Osteoblast (primary cell): Measurements from ENCODE around the gene GRK4. TPM values are rescaled to one million over a fixed set of nuclear protein-coding genes. Genes with fewer than 3 reads are reported as not detected.
"Not testable (repeated sequence)": the region's sequence is repeated elsewhere in the genome, so short reads cannot be mapped to it uniquely, and the experiment has no call there.

Experiments
- DNase-seq: peaks from one replicate; pipeline ENCODE4 v3.0.0; 2011; ENCODE audit warnings: low spot score, mixed read lengths; ENCODE audit not compliant: insufficient read length; ENCODE audit errors: missing footprints
- H2AFZ ChIP-seq: 2 replicates; pipeline ENCODE4 v1.6.0; 2011; ENCODE audit warnings: mild to moderate bottlenecking, low read length
- H3K27ac ChIP-seq: 2 replicates; pipeline ENCODE4 v1.5.1; 2011; ENCODE audit warnings: mild to moderate bottlenecking, low read depth, low read length, moderate library complexity
- H3K27me3 ChIP-seq: 2 replicates; pipeline ENCODE4 v1.6.0; 2012; ENCODE audit warnings: mild to moderate bottlenecking, control low read depth, inconsistent platforms, low read length, moderate library complexity; ENCODE audit not compliant: insufficient read depth
- H3K36me3 ChIP-seq: 2 replicates; pipeline ENCODE4 v1.5.1; 2011; ENCODE audit warnings: mild to moderate bottlenecking, low read length, control low read depth, moderate library complexity; ENCODE audit not compliant: insufficient read depth
- H3K4me1 ChIP-seq: 2 replicates; pipeline ENCODE4 v1.5.1; 2011; ENCODE audit warnings: mild to moderate bottlenecking, low read length, control low read depth, moderate library complexity; ENCODE audit not compliant: insufficient read depth
- H3K4me2 ChIP-seq: 2 replicates; pipeline ENCODE4 v1.6.0; 2011; ENCODE audit warnings: mild to moderate bottlenecking, low read length; ENCODE audit not compliant: insufficient read depth
- H3K4me3 ChIP-seq: fragments of 200-600 bp; sonication (generic); 3 replicates; pipeline ENCODE4 v1.5.1; 2012; ENCODE audit warnings: mild to moderate bottlenecking, low read length, inconsistent platforms; ENCODE audit not compliant: insufficient read depth
- H3K79me2 ChIP-seq: 2 replicates; pipeline ENCODE4 v1.6.0; 2012; ENCODE audit warnings: mild to moderate bottlenecking, low read length, control low read depth, inconsistent platforms; ENCODE audit not compliant: insufficient read depth
- H3K9me3 ChIP-seq: 2 replicates; pipeline ENCODE4 v1.5.1; 2011; ENCODE audit warnings: low read depth, low read length, control low read depth
- H4K20me1 ChIP-seq: 2 replicates; pipeline ENCODE4 v1.6.0; 2012; ENCODE audit warnings: mild to moderate bottlenecking, low read length, control low read depth; ENCODE audit not compliant: insufficient read depth
- CTCF ChIP-seq: IDR thresholded peaks from 2 replicates; pipeline ENCODE4 v1.5.1; 2011; ENCODE audit warnings: mild to moderate bottlenecking, low read depth, low read length, moderate library complexity; ENCODE audit errors: extremely low read depth
- total RNA-seq: library from RNA; depleted of rRNA; stranded (reverse); fragments of >200 nt; gene quantifications from 2 replicates; pipeline ENCODE4 v1.2.3, GENCODE V29; 2012

The GRK4 gene
- total RNA-seq, 1 donor: 7.6 TPM

GRCh38 chr4:2944586-2945526 lies 18.5 kb upstream of the GRK4 start:
- Histone ChIP-seq H3K4me3 (no peak overlapping the region), H2AFZ (no peak overlapping the region), H3K4me1 (no peaks in the 10 kb centered on the region), H3K36me3 (peaks cover 91% of the 10 kb centered on the region), H3K79me2 (peaks cover 9% of the 10 kb centered on the region), H3K27me3 (no peaks in the 10 kb centered on the region), H3K27ac (no peak overlapping the region), H3K9me3 (no peaks in the 10 kb centered on the region), H3K4me2 (no peak overlapping the region), H4K20me1 (no peaks in the 10 kb centered on the region)
- DNase-seq: peak; percentile 37
- no peak for TF ChIP-seq CTCF

GRCh38 chr4:2945619-2946604 lies 17.5 kb upstream of the GRK4 start:
- H3K36me3 ChIP-seq: peaks cover 91% of the 10 kb centered on the region
- not testable (repeated sequence) for H2AFZ ChIP-seq, H3K4me3 ChIP-seq, H3K9me3 ChIP-seq, H3K4me2 ChIP-seq, H4K20me1 ChIP-seq, H3K27me3 ChIP-seq, H3K27ac ChIP-seq, H3K4me1 ChIP-seq
- DNase-seq: peak; percentile 85
- peaks cover 11% of the 10 kb centered on the region for H3K79me2 ChIP-seq

GRCh38 chr4:2946812-2947600 lies 16.4 kb upstream of the GRK4 start:
- H2AFZ ChIP-seq: no peak overlapping the region
- peaks cover 91% of the 10 kb centered on the region for H3K36me3 ChIP-seq
- no peak for TF ChIP-seq CTCF
- peaks cover 13% of the 10 kb centered on the region for H3K79me2 ChIP-seq
- peak; percentile 60 for DNase-seq
- no peaks in the 10 kb centered on the region for H3K4me1 ChIP-seq
- no peak overlapping the region for H3K4me2 ChIP-seq
- no peaks in the 10 kb centered on the region for H4K20me1 ChIP-seq
- no peaks in the 10 kb centered on the region for H3K9me3 ChIP-seq
- no peaks in the 10 kb centered on the region for H3K27me3 ChIP-seq
- H3K4me3 ChIP-seq: no peak overlapping the region
- H3K27ac ChIP-seq: no peak overlapping the region

GRCh38 chr4:2947926-2948325 lies 15.4 kb upstream of the GRK4 start:
- TF ChIP-seq CTCF: no peak
- peak; percentile 51 for DNase-seq
- Histone ChIP-seq H3K36me3 (peaks cover 94% of the 10 kb centered on the region), H3K27ac (no peak overlapping the region), H3K4me1 (no peaks in the 10 kb centered on the region), H4K20me1 (no peaks in the 10 kb centered on the region), H3K27me3 (no peaks in the 10 kb centered on the region), H3K4me2 (no peak overlapping the region), H2AFZ (no peak overlapping the region), H3K4me3 (no peak overlapping the region), H3K9me3 (no peaks in the 10 kb centered on the region), H3K79me2 (peaks cover 13% of the 10 kb centered on the region)
